Nephron progenitor cell (in vitro differentiated cells): ENCODE measurements around the gene SYT2.

ENCODE experiments used
- DNase-seq: peaks from one replicate; pipeline ENCODE4 v3.0.0; 2021
- H3K27ac Mint-ChIP-seq: 2 replicates; pipeline ENCODE4 v1.8.0; 2021; ENCODE audit warnings: mild to moderate bottlenecking, moderate library complexity, mixed read lengths
- H3K27me3 Mint-ChIP-seq: 2 replicates; pipeline ENCODE4 v1.8.0; 2021; ENCODE audit warnings: mild to moderate bottlenecking, low read depth, mixed read lengths; ENCODE audit not compliant: poor library complexity
- H3K36me3 Mint-ChIP-seq: 2 replicates; pipeline ENCODE4 v1.8.0; 2021; ENCODE audit warnings: low read depth, mixed read lengths
- H3K4me1 Mint-ChIP-seq: 2 replicates; pipeline ENCODE4 v1.8.0; 2021; ENCODE audit warnings: mixed read lengths
- H3K4me3 Mint-ChIP-seq: 2 replicates; pipeline ENCODE4 v1.8.0; 2021; ENCODE audit warnings: mild to moderate bottlenecking, moderate library complexity, mixed read lengths
- H3K9me3 Mint-ChIP-seq: 2 replicates; pipeline ENCODE4 v1.8.0; 2021; ENCODE audit warnings: mild to moderate bottlenecking, moderate library complexity, mixed read lengths
- CTCF ChIP-seq: fragments of 200-600 bp; sonication (generic); IDR thresholded peaks from 2 replicates; pipeline ENCODE4 v1.5.0; 2021; ENCODE audit warnings: antibody characterized with exemption

SYT2 gene

GRCh38 chr1:202681736-202682420 is 28.4 kb downstream of the SYT2 start:
- Mint-ChIP-seq H3K27ac (no peak overlapping the region), H3K4me1 (peaks cover 5% of the 10 kb centered on the region), H3K9me3 (no peaks in the 10 kb centered on the region), H3K27me3 (peaks cover 52% of the 10 kb centered on the region), H3K4me3 (no peak overlapping the region), H3K36me3 (no peaks in the 10 kb centered on the region)
- no peak for TF ChIP-seq CTCF
- no peak for DNase-seq

- peaks cover 5% of the 10 kb centered on the region for H3K4me1 Mint-ChIP-seq
- TF ChIP-seq CTCF: no peak
- no peaks in the 10 kb centered on the region for H3K9me3 Mint-ChIP-seq
- no peak overlapping the region for H3K4me3 Mint-ChIP-seq
- no peaks in the 10 kb centered on the region for H3K36me3 Mint-ChIP-seq
- H3K27me3 Mint-ChIP-seq: peaks cover 48% of the 10 kb centered on the region
- DNase-seq: peak; percentile 16
- no peak overlapping the region for H3K27ac Mint-ChIP-seq
Observed at GRCh38 chr1:202680586-202681352, 29.5 kb downstream of the SYT2 start.

GRCh38 chr1:202679406-202680177 is 30.7 kb downstream of the SYT2 start:
- DNase-seq: no peak
- no peaks in the 10 kb centered on the region for H3K9me3 Mint-ChIP-seq
- no peak overlapping the region for H3K4me3 Mint-ChIP-seq
- H3K27ac Mint-ChIP-seq: no peak overlapping the region
- H3K27me3 Mint-ChIP-seq: peaks cover 44% of the 10 kb centered on the region
- H3K4me1 Mint-ChIP-seq: peaks cover 5% of the 10 kb centered on the region
- H3K36me3 Mint-ChIP-seq: no peaks in the 10 kb centered on the region
- no peak for TF ChIP-seq CTCF

GRCh38 chr1:202677433-202677832 is 32.8 kb downstream of the SYT2 start:
- no peaks in the 10 kb centered on the region for H3K36me3 Mint-ChIP-seq
- H3K27me3 Mint-ChIP-seq: peaks cover 30% of the 10 kb centered on the region
- TF ChIP-seq CTCF: no peak
- DNase-seq: no peak
- H3K4me3 Mint-ChIP-seq: no peak overlapping the region
- no peaks in the 10 kb centered on the region for H3K9me3 Mint-ChIP-seq
- no peak overlapping the region for H3K27ac Mint-ChIP-seq
- peaks cover 5% of the 10 kb centered on the region for H3K4me1 Mint-ChIP-seq

GRCh38 chr1:202673531-202673930 is 36.7 kb downstream of the SYT2 start:
- DNase-seq: no peak
- no peak for TF ChIP-seq CTCF
- Mint-ChIP-seq H3K27me3 (peaks cover 28% of the 10 kb centered on the region), H3K27ac (no peak overlapping the region), H3K4me3 (no peak overlapping the region), H3K4me1 (no peaks in the 10 kb centered on the region), H3K36me3 (no peaks in the 10 kb centered on the region), H3K9me3 (no peaks in the 10 kb centered on the region)
